Psoas muscle (tissue), 8 donors: ENCODE results near the gene INAFM1. TPM values are rescaled to one million over a fixed set of nuclear protein-coding genes. Genes with fewer than 3 reads are reported as not detected.
"Not testable (repeated sequence)": the region's sequence is repeated elsewhere in the genome, so short reads cannot be mapped to it uniquely, and the experiment has no call there.

Experiments used
- ATAC-seq, 4 donors: fragments of 200-7000 bp; cut with Tn5 transposase; one replicate each; pipeline ENCODE4 v1.9.1; 2020; ENCODE audit warnings: moderate library complexity in 3 of 4, mild to moderate bottlenecking in 2 of 4
- DNase-seq, 2 donors: peaks; one replicate each; pipeline ENCODE4 v3.0.0-alpha.2; 2020
- H3K27ac ChIP-seq: fragments of 200-600 bp; one replicate; pipeline ENCODE4 v1.8.0; 2022
- H3K27me3 ChIP-seq, 3 donors: fragments of 200-600 bp in 1 of 3; one replicate each; pipeline versions ENCODE4 v1.6.1 to v1.8.0; 2013 to 2022; ENCODE audit warnings: low read length in 2 of 3, mild to moderate bottlenecking in 2 of 3, moderate library complexity in 1 of 3; ENCODE audit not compliant: insufficient read depth in 3 of 3
- H3K36me3 ChIP-seq, 2 donors: fragments of 200-600 bp in 1 of 2; one replicate each; pipeline versions ENCODE4 v1.6.1 to v1.8.0; 2013 to 2022; ENCODE audit warnings: low read depth in 1 of 2, mild to moderate bottlenecking in 1 of 2, moderate library complexity in 1 of 2; ENCODE audit not compliant: insufficient read depth in 1 of 2
- H3K4me1 ChIP-seq: fragments of 200-600 bp; one replicate; pipeline ENCODE4 v1.8.0; 2022
- H3K4me3 ChIP-seq: fragments of 200-600 bp; one replicate; pipeline ENCODE4 v1.8.0; 2022; ENCODE audit warnings: mild to moderate bottlenecking
- H3K9me3 ChIP-seq: fragments of 200-600 bp; one replicate; pipeline ENCODE4 v1.8.0; 2022
- CTCF ChIP-seq: fragments of 200-600 bp; IDR thresholded peaks from one replicate; pipeline ENCODE4 v1.8.0; 2022; ENCODE audit warnings: antibody characterized with exemption
- WGBS, 3 donors: extraction: QIAGEN DNeasy Blood & Tissue Kit; methylation state at CpG; one replicate each; pipeline versions ENCODE4 v1.1.6 to v1.1.7; 2013; 5-methylcytosine and 5-hydroxymethylcytosine counted together
- intact Hi-C, 2 donors: fragments of 100-400 bp; cut with DNase I; formaldehyde crosslinking; loops; one replicate each; pipeline versions ENCODE4 v1.11.0 to v1.14.2; 2022
- polyA plus RNA-seq, 3 donors: library from polyadenylated mRNA; stranded (reverse); fragments of 200-250 nt; gene quantifications; one replicate each; pipeline ENCODE4 v1.2.3, GENCODE V29; 2013
- total RNA-seq, 4 donors: library from RNA; stranded (reverse); fragmentation: NEBNext Ultra II Directional in 2 of 4; extraction: Animal tissue kit (Norgen Biotek cat#: 25700) in 2 of 4; gene quantifications; one replicate each; pipeline versions ENCODE4 v1.2.1 to v1.2.4, GENCODE V29; 2021 to 2023
- donor health status: healthy with polysubstance abuse.
- donor health status: DM: no; HTN: no; CAD: no; lungs with moderate emphysema.
- donor health status: Bipolar disorder and iron deficiency.
- donor health status: healthy.
- donor health status: DM: yes; HTN: yes; CAD: no.
- donor health status: DM: no; HTN: no; CAD: no.
- donor health status: DM: no; HTN: no; CAD: no.
- donor health status: DM: yes; HTN: yes; CAD: no.

INAFM1 gene
- total and polyA plus RNA-seq, 7 donors = 3.6 to 21.2 (median 14.0) TPM

GRCh38 chr19:47272448-47273312, 2.0 kb upstream of the INAFM1 start:
- Histone ChIP-seq H3K9me3 (no peaks in the 10 kb centered on the region), H3K27me3 (no peaks in the 10 kb centered on the region), H3K4me1 (peaks cover 8% of the 10 kb centered on the region), H3K27ac (peak overlapping the region; percentile 85), H3K4me3 (peak overlapping the region; percentile 62), H3K36me3 (peaks cover 12 to 46% of the 10 kb centered on the region in 2 donors)
- no peak for TF ChIP-seq CTCF
- ATAC-seq (no peak), DNase-seq (peak in 1 of 2 donors; percentile 60)
- WGBS, 3 donors = 44 to 62% (median 52%) methylated on average over 39 to 42 of the region's 42 CpGs
- intact Hi-C loops = no loop called here

- no peak for TF ChIP-seq CTCF
- Histone ChIP-seq H3K4me3 (peak overlapping the region; percentile 62), H3K27me3 (no peaks in the 10 kb centered on the region), H3K27ac (peak overlapping the region; percentile 85), H3K36me3 (peaks cover 12 to 42% of the 10 kb centered on the region in 2 donors), H3K4me1 (peaks cover 8% of the 10 kb centered on the region), H3K9me3 (no peaks in the 10 kb centered on the region)
- DNase-seq (peak; percentile 92 to 95), ATAC-seq (peak; percentile 46 to 68 (median 54))
- WGBS, 3 donors = 11 to 22% (median 19%) methylated on average over 38 to 54 of the region's 54 CpGs
- intact Hi-C loops = loop anchor here in 1 of 2 donors (1.0 kb wide), 1 partner anchor 16 kb away; no protein-coding TSS in a partner anchor
Measured at GRCh38 chr19:47273313-47274070, 1.2 kb upstream of the INAFM1 start.

GRCh38 chr19:47274891-47275761, 441 bp downstream of the INAFM1 start:
- Histone ChIP-seq H3K4me1 (peaks cover 8% of the 10 kb centered on the region), H3K9me3 (no peaks in the 10 kb centered on the region), H3K4me3 (peak overlapping the region; percentile 62), H3K36me3 (peaks cover 12 to 25% of the 10 kb centered on the region in 2 donors), H3K27ac (peak overlapping the region; percentile 54), H3K27me3 (no peaks in the 10 kb centered on the region)
- no peak for TF ChIP-seq CTCF
- peak in 1 of 2 donors; percentile 39 for DNase-seq
- intact Hi-C loops = loop anchor here in 1 of 2 donors (1.0 kb wide), 1 partner anchor 18 kb away; no protein-coding TSS in a partner anchor
- WGBS, 3 donors = 10 to 23% (median 14%) methylated on average over 51 to 82 of the region's 82 CpGs
- ATAC-seq = peak in 1 of 4 donors; percentile 4

- intact Hi-C loops = no loop called here
- DNase-seq = peak; percentile 77 to 79
- H3K4me3 ChIP-seq = peak overlapping the region; percentile 62
- TF ChIP-seq CTCF = no peak
- no peaks in the 10 kb centered on the region for H3K9me3 ChIP-seq
- peaks cover 8% of the 10 kb centered on the region for H3K4me1 ChIP-seq
- peak in 2 of 4 donors; percentile 11 to 12 for ATAC-seq
- peaks cover 8 to 17% of the 10 kb centered on the region in 2 donors for H3K36me3 ChIP-seq
- peak overlapping the region; percentile 54 for H3K27ac ChIP-seq
- no peaks in the 10 kb centered on the region for H3K27me3 ChIP-seq
- 36 to 54% (median 43%) methylated on average over 13 of the region's 13 CpGs for WGBS, 3 donors
Measured at GRCh38 chr19:47275791-47276461, 1.2 kb downstream of the INAFM1 start.

GRCh38 chr19:47276513-47276912, 1.8 kb downstream of the INAFM1 start:
- DNase-seq, H3K27me3 ChIP-seq, H3K4me1 ChIP-seq, H3K9me3 ChIP-seq, intact Hi-C loops, H3K4me3 ChIP-seq, ATAC-seq: not testable (repeated sequence)
- Histone ChIP-seq H3K36me3 (peaks cover 5 to 12% of the 10 kb centered on the region in 2 donors), H3K27ac (peak overlapping the region; percentile 54)
- 77 to 85% (median 81%) methylated on average over 3 of the region's 3 CpGs for WGBS, 3 donors
